CD4-positive, alpha-beta T cell treated with Interleukin-4 for 1 hour (primary cell): ENCODE data around the gene EPHA6.

Experiments
- DNase-seq, 2 donors: peaks; one replicate each; pipeline ENCODE4 v3.0.0-alpha.2; 2020 to 2022

The EPHA6 gene

DNA sequence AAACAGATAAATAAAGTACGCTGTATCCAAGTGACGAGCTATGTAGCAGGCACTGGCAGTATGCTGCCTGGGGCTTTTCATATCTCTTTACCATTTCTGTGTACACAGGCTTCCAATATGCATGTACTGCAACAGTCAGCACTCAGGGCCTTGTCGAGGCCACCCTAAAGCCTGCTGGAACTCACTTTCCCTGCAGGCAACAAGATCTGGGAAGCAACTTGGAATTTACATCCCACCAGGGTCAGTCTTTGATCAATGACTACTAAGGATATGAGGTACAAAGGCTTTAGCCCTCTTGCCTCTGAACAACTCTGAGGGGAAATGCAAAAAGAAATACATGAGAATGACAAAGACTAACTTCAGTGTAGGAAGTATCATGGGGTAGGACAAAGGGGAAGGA lies 848.4 kb downstream of the EPHA6 start:
- no peak for DNase-seq

DNA sequence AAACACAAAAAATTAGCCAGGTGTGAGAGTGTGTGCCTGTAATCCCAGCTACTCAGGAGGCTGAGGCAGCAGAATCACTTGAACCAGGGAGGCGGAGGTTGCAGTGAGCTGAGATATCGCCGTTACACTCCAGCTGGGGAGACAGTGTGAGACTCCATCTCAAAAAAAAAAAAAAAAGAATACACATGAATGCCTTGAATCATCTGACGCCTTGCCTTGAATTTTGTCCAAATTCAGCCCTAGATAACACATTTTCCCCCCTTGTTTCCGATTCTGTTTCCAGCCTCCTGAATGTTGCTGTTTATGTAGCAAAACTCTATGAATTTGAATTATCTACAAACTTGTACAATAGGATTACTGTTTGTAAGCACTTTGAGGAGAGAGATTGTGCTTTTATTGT lies 851.5 kb downstream of the EPHA6 start:
- no peak for DNase-seq

DNA sequence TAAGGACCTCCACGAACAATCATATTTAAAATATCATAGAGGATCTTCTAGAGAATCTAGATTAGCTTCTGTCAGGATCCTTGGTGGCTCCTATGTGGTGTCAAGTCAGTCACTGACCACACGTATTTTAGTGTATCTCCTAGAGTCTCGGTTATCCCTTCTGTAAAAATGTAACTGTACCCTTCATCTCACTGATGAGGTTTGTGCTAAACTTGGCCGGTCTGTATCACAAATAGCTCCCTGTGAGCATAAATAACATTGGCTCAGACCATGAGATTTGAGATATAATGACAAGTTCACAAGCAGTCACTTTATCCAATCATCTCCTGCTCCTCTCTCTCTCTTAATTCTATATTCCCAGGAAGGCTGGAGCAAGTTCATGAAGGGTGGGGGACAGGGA lies 856.6 kb downstream of the EPHA6 start:
- no peak for DNase-seq

GRCh38 chr3:97673357-97673997 lies 859.1 kb downstream of the EPHA6 start:
- DNase-seq, result no peak

DNA sequence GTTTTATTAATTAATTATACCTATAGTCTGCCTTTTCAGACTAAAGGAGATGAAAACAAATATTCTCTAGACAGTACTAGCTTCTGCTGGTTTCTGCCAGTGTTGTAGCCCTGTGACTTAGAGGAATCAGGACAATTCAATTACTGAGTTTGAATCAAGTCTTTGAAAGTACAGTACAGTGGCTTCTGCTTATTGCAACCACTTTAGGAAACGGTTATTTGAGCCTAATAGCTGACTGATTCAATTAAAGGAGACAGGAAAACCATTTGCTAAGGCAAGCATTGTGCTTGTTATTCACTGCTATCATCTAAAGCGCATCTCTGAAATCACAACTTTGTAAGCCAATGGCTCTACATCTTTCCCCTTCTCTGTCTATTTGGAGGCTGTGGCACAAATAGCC lies 860.1 kb downstream of the EPHA6 start:
- DNase-seq, result no peak

DNA sequence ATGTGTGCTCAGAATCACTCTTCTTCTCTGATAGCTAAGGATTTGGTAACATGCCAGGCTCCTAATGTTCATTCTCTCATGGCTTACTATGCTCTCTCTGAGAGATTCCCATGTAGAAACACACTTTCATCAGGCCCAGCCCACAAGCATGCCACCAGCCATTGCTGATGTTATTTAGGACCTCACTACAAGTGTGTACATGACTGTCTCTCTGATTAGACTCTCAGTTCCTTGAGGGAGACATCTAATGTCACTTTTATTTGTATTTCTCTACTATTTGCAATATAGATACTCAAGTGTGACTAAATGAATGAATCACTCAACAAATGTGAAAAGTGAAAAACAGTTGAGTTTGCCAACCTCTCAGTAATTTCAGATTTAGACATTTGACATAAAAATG lies 865.8 kb downstream of the EPHA6 start:
- no peak for DNase-seq

- no peak for DNase-seq
Measured at GRCh38 chr3:97680696-97681095, 866.3 kb downstream of the EPHA6 start.

GRCh38 chr3:97684490-97684889 lies 870.1 kb downstream of the EPHA6 start:
- DNase-seq, result no peak

- no peak for DNase-seq
Measured at GRCh38 chr3:97686258-97686657, 871.9 kb downstream of the EPHA6 start.

DNA sequence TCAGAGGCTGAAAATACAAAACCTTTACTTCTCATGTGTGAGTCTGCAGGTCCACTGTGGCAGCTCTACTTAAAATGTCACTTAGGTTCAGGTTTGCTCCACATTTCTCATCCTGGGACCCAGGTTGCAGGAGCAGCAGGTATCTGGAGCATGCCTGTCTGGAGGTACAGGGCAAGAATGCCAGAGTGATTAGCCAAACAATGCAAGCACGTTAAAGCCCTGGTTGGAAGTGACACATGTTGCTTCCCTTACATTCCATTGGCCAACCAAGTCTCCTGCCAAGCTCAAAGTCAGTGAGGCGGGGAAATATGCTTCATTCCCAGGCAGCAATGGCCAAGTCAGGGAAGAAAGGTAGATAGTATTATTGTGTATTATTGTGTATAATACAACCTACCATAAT lies 873.3 kb downstream of the EPHA6 start:
- no peak for DNase-seq

- DNase-seq, result no peak
Measured at GRCh38 chr3:97689111-97689510, 874.7 kb downstream of the EPHA6 start.

DNA sequence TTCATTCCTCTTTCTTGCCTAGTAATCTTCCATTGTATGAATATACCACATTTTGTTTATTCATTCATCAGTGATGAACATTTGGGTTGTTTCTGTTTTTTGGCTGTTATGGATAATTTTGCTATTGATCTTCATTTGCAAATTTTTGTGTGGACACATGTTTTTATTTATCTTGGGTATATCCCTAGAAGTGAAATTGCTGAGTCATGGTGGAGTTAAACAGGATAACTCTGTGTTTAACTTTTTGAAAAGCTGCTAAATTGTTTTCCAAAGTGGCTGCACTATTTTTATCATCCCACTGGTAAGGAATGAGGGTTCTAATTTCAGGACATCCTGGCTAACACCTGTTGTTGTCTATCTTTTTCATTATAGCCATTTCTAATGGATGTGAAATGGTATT lies 875.6 kb downstream of the EPHA6 start:
- no peak for DNase-seq

- no peak for DNase-seq
Measured at GRCh38 chr3:97691354-97691753, 877.0 kb downstream of the EPHA6 start.

GRCh38 chr3:97692389-97692788 lies 878.0 kb downstream of the EPHA6 start:
- DNase-seq, result no peak

- DNase-seq, result no peak
Measured at GRCh38 chr3:97692831-97693230, 878.4 kb downstream of the EPHA6 start.

- DNase-seq, result no peak
Measured at GRCh38 chr3:97694876-97695275, 880.5 kb downstream of the EPHA6 start.

DNA sequence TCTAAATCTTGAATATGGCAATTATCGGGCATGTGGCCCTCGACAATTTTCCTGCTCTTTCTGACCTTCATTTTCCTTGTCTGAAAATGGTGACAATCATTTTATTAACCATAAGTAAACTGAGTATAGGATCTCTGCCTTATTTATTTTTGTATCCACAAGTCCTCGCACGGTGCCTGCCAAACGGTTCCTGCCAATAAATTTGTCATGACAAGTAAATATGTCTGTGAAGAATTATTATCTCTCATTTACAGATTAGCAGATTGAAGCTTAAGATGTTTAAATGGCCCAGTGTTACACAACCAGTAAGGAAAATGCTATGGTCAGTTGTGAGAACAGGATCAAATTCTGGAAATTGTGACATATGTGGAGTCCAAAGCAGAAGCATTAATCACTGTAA lies 884.3 kb downstream of the EPHA6 start:
- DNase-seq, result no peak

- no peak for DNase-seq
Measured at GRCh38 chr3:97699889-97700288, 885.5 kb downstream of the EPHA6 start.

DNA sequence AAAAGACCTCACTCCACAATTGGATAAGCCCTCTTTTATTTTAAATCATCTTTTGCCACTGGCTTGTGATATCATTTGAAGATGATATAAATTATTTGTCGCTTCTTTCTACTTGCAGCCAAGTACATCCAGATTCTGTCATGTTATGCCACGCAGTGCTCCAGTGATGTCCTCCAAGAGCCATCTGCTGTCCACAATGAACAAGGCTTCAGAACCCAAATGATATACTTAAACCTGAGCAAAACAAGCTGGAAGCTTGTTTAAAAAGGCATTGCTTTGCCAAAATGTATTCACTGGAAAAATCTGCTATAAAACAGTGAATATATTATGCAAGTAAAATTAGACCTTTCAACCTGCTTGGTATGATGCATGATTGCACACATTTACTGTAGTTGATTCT lies 891.4 kb downstream of the EPHA6 start:
- DNase-seq, result no peak

- DNase-seq, result no peak
Measured at GRCh38 chr3:97706226-97706625, 891.8 kb downstream of the EPHA6 start.

- DNase-seq, result no peak
Measured at GRCh38 chr3:97711654-97712053, 897.3 kb downstream of the EPHA6 start.

DNA sequence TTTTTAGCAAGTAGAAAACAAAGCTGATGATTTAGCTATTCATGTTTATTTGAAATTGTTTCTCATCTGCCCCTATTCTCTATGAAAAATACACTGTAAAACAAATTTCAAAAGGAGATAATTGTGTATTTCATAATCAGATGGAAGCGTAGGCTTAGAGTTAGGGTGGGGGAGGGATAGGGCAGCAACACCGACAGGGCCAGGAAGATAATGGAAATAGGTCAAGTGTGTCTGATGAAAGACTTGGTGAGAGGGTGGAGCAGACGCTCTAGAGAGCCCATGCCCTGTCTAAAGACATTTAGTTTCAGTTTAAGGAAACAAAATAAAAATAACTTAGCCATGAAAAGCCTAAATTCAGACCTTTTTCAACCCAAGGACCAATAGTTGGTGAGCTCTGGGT lies 898.5 kb downstream of the EPHA6 start:
- no peak for DNase-seq

GRCh38 chr3:97713634-97714033 lies 899.2 kb downstream of the EPHA6 start:
- no peak for DNase-seq

DNA sequence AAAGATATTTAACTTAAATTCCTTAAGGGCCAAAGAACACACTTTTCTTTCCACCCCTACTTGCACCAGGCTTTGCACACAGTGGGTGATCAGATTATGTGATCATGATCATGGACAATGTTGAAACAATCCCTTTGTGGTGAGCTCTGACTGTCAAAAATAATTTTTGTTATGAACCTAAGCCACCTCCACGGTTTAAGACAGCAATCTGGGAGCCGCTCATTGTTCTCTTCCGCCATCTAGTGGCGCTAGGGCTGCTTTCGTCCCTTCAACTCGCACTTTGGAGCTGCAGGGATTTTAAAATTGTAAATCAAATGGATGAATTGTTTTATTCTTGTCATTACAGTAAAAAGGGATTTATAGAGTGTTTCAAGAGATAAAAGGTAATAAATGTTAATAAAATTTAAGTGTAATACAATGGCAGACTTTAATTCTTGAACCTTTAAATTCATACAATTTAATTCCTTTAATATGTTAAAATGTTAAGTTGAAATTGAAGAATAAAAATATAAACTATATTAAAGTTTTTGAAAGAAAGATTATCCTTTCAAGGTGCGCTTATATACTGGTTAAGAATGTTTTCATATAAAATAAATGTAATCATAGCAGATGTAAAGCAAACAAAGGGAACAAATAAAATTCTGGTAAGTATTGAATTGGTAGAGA lies 904.9 kb downstream of the EPHA6 start:
- DNase-seq, result peak; percentile 41 to 60

DNA sequence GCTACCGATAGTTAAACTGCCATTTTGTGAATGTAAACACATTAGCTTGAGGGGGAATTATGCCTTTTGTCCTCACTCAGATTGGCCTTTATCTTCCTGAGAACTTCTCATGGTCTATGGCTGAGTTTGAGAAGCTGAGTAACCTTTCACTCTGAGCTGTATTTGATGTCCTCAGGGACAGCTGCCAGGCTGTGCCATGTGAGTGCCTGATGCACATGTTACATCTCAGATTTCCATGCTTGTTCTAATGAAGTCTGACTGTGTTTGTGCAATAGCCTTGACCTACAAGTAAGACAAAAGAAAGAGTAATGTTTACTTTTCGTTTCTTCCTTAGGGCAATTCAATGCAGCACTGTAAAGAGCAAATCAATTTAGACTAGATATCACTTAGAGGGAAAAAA lies 906.0 kb downstream of the EPHA6 start:
- no peak for DNase-seq
